Astrocyte (in vitro differentiated cells and primary cell): ENCODE results near the gene SRBD1. TPM values are rescaled to one million over a fixed set of nuclear protein-coding genes. Genes with fewer than 3 reads are reported as not detected.

Experiments
- DNase-seq: peaks from one replicate; pipeline ENCODE4 v3.0.0-alpha.2; 2010; ENCODE audit warnings: low read depth
- FAIRE-seq: peaks from 2 replicates; lab custom pipeline; 2011; peaks lifted over from hg19 to GRCh38; lab: Jason Lieb, UNC
- H2AFZ ChIP-seq: 2 replicates; pipeline ENCODE4 v1.6.0; 2012; ENCODE audit warnings: low read depth, low read length, inconsistent platforms
- H3K27ac ChIP-seq: 2 replicates; pipeline ENCODE4 v1.5.1; 2011; ENCODE audit warnings: low read depth, low read length, inconsistent platforms
- H3K27me3 ChIP-seq: 2 replicates; pipeline ENCODE4 v1.6.0; 2011; ENCODE audit warnings: low read length, inconsistent platforms; ENCODE audit not compliant: insufficient read depth
- H3K36me3 ChIP-seq: 2 replicates; pipeline ENCODE4 v1.5.1; 2011; ENCODE audit warnings: low read length, inconsistent platforms; ENCODE audit not compliant: insufficient read depth
- H3K4me1 ChIP-seq: 2 replicates; pipeline ENCODE4 v1.5.1; 2011; ENCODE audit warnings: low read length, inconsistent platforms; ENCODE audit not compliant: insufficient read depth
- H3K4me2 ChIP-seq: 2 replicates; pipeline ENCODE4 v1.6.0; 2012; ENCODE audit warnings: low read length, inconsistent platforms
- H3K4me3 ChIP-seq: 2 replicates; pipeline ENCODE4 v1.5.1; 2011; ENCODE audit warnings: low read depth, mild to moderate bottlenecking, low read length, inconsistent platforms; ENCODE audit not compliant: insufficient read depth
- H3K79me2 ChIP-seq: 2 replicates; pipeline ENCODE4 v1.6.0; 2012; ENCODE audit warnings: mild to moderate bottlenecking, low read length, inconsistent platforms; ENCODE audit not compliant: insufficient read depth
- H3K9ac ChIP-seq: 2 replicates; pipeline ENCODE4 v1.6.0; 2012; ENCODE audit warnings: mild to moderate bottlenecking, low read length, inconsistent platforms
- H3K9me3 ChIP-seq: 2 replicates; pipeline ENCODE4 v1.5.1; 2012; ENCODE audit warnings: low read depth, mild to moderate bottlenecking, low read length, inconsistent platforms; ENCODE audit not compliant: insufficient read depth
- H4K20me1 ChIP-seq: 2 replicates; pipeline ENCODE4 v1.6.0; 2012; ENCODE audit warnings: low read length, inconsistent platforms; ENCODE audit not compliant: insufficient read depth
- H3K27ac Mint-ChIP-seq: one replicate; pipeline ENCODE4 v1.8.0; 2021; ENCODE audit warnings: mild to moderate bottlenecking, mixed read lengths; ENCODE audit not compliant: unreplicated experiment
- H3K27me3 Mint-ChIP-seq: one replicate; pipeline ENCODE4 v1.8.0; 2021; ENCODE audit warnings: low read depth, mixed read lengths; ENCODE audit not compliant: unreplicated experiment
- H3K36me3 Mint-ChIP-seq: one replicate; pipeline ENCODE4 v1.8.0; 2021; ENCODE audit warnings: low read depth, mixed read lengths; ENCODE audit not compliant: unreplicated experiment
- H3K4me1 Mint-ChIP-seq: one replicate; pipeline ENCODE4 v1.8.0; 2021; ENCODE audit warnings: low read depth, mixed read lengths; ENCODE audit not compliant: unreplicated experiment
- H3K4me3 Mint-ChIP-seq: one replicate; pipeline ENCODE4 v1.8.0; 2021; ENCODE audit warnings: mild to moderate bottlenecking, moderate library complexity, mixed read lengths; ENCODE audit not compliant: unreplicated experiment
- H3K9me3 Mint-ChIP-seq: one replicate; pipeline ENCODE4 v1.8.0; 2021; ENCODE audit warnings: mild to moderate bottlenecking, mixed read lengths; ENCODE audit not compliant: unreplicated experiment
- EZH2 ChIP-seq: IDR thresholded peaks from 2 replicates; pipeline ENCODE4 v1.6.1; 2012; ENCODE audit warnings: mild to moderate bottlenecking, low read length, inconsistent platforms; ENCODE audit not compliant: insufficient read depth
- total RNA-seq: library from RNA; stranded (reverse); gene quantifications from 2 replicates; pipeline ENCODE4 v1.2.1, GENCODE V29; 2021
- TF ChIP-seq, protein P1 (sequence below): IDR thresholded peaks from 2 replicates; pipeline ENCODE4 v1.5.1; 2011; ENCODE audit warnings: low read depth, mild to moderate bottlenecking, inconsistent platforms, low read length, moderate library complexity; ENCODE audit not compliant: insufficient read depth

The SRBD1 gene
- total RNA-seq, 1 donor from 2014 or later: 9.3 TPM

DNA sequence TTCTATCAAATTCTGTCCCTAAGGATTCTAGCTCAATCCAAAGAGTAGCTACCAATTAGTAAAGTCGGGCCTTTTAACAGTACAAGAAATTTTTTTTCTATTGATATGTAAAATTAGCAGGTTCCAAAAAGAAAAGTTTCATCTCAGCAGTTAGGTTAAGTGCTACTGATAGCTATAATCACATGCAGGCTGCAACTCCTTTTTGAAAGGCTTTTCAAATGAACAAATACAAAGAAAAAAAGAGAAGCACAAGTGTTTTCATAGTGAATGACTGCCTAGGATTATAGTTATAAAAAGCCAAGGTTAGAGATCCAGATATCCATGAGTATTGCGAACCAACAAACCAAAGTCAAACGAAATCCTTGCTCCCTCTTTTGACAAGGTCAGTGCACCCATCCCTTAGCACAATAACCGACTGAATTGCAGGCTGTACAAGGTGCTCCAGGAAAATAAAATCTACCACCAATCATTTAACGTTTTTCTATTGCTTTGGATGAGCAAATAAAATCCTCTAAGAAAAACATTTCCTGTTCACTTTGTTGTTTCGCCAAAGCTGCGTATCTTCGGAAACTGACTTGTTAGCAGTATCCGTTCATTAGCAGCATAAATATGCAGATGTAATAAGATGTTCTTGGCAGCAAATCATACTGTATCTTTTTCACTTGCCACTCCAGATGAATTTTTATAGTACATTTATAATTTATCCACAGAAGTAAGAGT, 100.2 kb downstream of the SRBD1 start:
- H3K9me3 Mint-ChIP-seq: no peaks in the 10 kb centered on the region
- no peak for TF ChIP-seq EZH2
- TF ChIP-seq, protein P1, sequence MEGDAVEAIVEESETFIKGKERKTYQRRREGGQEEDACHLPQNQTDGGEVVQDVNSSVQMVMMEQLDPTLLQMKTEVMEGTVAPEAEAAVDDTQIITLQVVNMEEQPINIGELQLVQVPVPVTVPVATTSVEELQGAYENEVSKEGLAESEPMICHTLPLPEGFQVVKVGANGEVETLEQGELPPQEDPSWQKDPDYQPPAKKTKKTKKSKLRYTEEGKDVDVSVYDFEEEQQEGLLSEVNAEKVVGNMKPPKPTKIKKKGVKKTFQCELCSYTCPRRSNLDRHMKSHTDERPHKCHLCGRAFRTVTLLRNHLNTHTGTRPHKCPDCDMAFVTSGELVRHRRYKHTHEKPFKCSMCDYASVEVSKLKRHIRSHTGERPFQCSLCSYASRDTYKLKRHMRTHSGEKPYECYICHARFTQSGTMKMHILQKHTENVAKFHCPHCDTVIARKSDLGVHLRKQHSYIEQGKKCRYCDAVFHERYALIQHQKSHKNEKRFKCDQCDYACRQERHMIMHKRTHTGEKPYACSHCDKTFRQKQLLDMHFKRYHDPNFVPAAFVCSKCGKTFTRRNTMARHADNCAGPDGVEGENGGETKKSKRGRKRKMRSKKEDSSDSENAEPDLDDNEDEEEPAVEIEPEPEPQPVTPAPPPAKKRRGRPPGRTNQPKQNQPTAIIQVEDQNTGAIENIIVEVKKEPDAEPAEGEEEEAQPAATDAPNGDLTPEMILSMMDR: no peak
- no peak overlapping the region for H3K27ac Mint-ChIP-seq
- no peaks in the 10 kb centered on the region for H3K9me3 ChIP-seq
- FAIRE-seq (no peak), DNase-seq (no peak)
- H2AFZ ChIP-seq: no peak overlapping the region
- no peaks in the 10 kb centered on the region for H3K79me2 ChIP-seq
- no peak overlapping the region for H3K27ac ChIP-seq
- H3K36me3 ChIP-seq: no peaks in the 10 kb centered on the region
- H3K4me2 ChIP-seq: no peak overlapping the region
- no peaks in the 10 kb centered on the region for H3K4me1 Mint-ChIP-seq
- no peaks in the 10 kb centered on the region for H3K4me1 ChIP-seq
- H4K20me1 ChIP-seq: no peaks in the 10 kb centered on the region
- no peak overlapping the region for H3K4me3 ChIP-seq
- H3K27me3 ChIP-seq: no peaks in the 10 kb centered on the region
- H3K27me3 Mint-ChIP-seq: no peaks in the 10 kb centered on the region
- H3K4me3 Mint-ChIP-seq: no peak overlapping the region
- H3K36me3 Mint-ChIP-seq: no peaks in the 10 kb centered on the region
- H3K9ac ChIP-seq: no peak overlapping the region

DNA sequence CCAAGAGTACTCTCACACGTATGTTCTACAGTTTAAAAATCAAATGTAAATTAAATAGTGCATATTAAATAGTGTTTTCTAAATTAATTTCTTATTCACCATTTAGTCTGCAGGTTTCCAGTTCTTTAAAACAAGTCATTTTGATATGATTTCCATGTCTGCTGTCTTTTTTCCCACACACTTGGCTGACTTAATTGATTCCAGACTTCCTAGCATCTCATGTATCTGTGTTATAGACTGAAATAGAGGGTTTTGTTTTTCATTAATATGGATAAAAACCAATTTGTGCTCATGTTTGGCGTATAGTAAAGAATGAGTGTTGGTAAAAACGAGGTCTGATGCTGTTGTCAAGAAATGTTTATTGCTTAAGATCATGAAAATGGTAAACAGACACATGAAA, 104.3 kb downstream of the SRBD1 start:
- Histone ChIP-seq H4K20me1 (no peaks in the 10 kb centered on the region), H3K4me1 (no peaks in the 10 kb centered on the region), H3K9ac (no peak overlapping the region), H3K4me2 (no peak overlapping the region), H3K9me3 (no peaks in the 10 kb centered on the region), H3K79me2 (no peaks in the 10 kb centered on the region), H2AFZ (no peak overlapping the region), H3K36me3 (no peaks in the 10 kb centered on the region), H3K4me3 (no peak overlapping the region), H3K27me3 (no peaks in the 10 kb centered on the region), H3K27ac (no peak overlapping the region)
- Mint-ChIP-seq H3K27me3 (no peaks in the 10 kb centered on the region), H3K4me3 (no peak overlapping the region), H3K9me3 (peaks cover 4% of the 10 kb centered on the region), H3K4me1 (no peaks in the 10 kb centered on the region), H3K36me3 (no peaks in the 10 kb centered on the region), H3K27ac (no peak overlapping the region)
- FAIRE-seq (no peak), DNase-seq (no peak)
- TF ChIP-seq, protein P1: no peak
- TF ChIP-seq EZH2: no peak

DNA sequence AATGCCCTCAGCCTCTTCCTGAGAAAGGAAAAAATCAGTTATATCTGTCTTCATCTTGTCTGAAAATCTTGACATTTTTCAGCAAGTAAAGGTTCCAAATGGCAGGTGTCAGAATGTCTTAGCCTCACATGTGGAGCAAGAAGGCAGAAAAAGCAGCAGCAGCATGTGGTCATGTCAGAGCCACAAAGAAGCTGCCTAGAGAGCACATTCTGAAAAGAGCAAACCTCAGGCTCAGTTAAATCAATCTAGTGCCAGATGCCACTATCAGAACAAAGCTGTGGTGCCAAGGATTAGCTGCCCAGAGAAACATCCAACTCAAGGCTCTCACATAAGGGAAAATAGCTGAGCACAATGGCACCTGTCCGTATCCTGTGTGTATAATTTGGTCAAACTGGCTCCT, 105.9 kb downstream of the SRBD1 start:
- H3K36me3 ChIP-seq: no peaks in the 10 kb centered on the region
- no peak for TF ChIP-seq EZH2
- TF ChIP-seq, protein P1: no peak
- Mint-ChIP-seq H3K4me1 (no peaks in the 10 kb centered on the region), H3K27ac (no peak overlapping the region), H3K27me3 (no peaks in the 10 kb centered on the region), H3K36me3 (peaks cover 5% of the 10 kb centered on the region), H3K4me3 (no peak overlapping the region), H3K9me3 (peaks cover 4% of the 10 kb centered on the region)
- peaks cover 4% of the 10 kb centered on the region for H3K9me3 ChIP-seq
- no peak for DNase-seq
- H4K20me1 ChIP-seq: no peaks in the 10 kb centered on the region
- no peaks in the 10 kb centered on the region for H3K27me3 ChIP-seq
- H3K9ac ChIP-seq: no peak overlapping the region
- no peak overlapping the region for H3K4me2 ChIP-seq
- no peak overlapping the region for H3K4me3 ChIP-seq
- no peaks in the 10 kb centered on the region for H3K4me1 ChIP-seq
- FAIRE-seq: no peak
- H3K27ac ChIP-seq: no peak overlapping the region
- H3K79me2 ChIP-seq: no peaks in the 10 kb centered on the region
- no peak overlapping the region for H2AFZ ChIP-seq
